Endothelial cell of umbilical vein (primary cell): Measurements from ENCODE around the gene WNT8B. TPM values are rescaled to one million over a fixed set of nuclear protein-coding genes. Genes with fewer than 3 reads are reported as not detected.

Experiments
- BruUV-seq: library from RNA; stranded (reverse); fragments of 400-500 nt; replicated peaks from 2 replicates; lab custom pipeline; 2021; lab: Mats Ljungman, UMichigan
- CTCF ChIA-PET: fragments of 300-600, 350-600 bp; sonication (Branson Sonifier 250); formaldehyde crosslinking; loops from one replicate; lab custom pipeline; 2021; ENCODE audit warnings: antibody characterized with exemption, inconsistent platforms; lab: Charles Lee
- POLR2A ChIA-PET: fragments of 300-600, 350-600 bp; sonication (Branson Sonifier 250); formaldehyde crosslinking; loops from one replicate; lab custom pipeline; 2021; ENCODE audit warnings: antibody characterized with exemption, inconsistent platforms; lab: Charles Lee
- DNase-seq: peaks from one replicate; pipeline ENCODE4 v3.0.0-alpha.2; 2011; ENCODE audit warnings: low read depth, low spot score
- FAIRE-seq: peaks from 2 replicates; lab custom pipeline; 2011; peaks lifted over from hg19 to GRCh38; lab: Jason Lieb, UNC
- H2AFZ ChIP-seq: 2 replicates; pipeline ENCODE4 v1.6.0; 2012; ENCODE audit warnings: low read depth, low read length, control low read depth, inconsistent platforms
- H3K27ac ChIP-seq: 2 replicates; pipeline ENCODE4 v1.5.1; 2011; ENCODE audit warnings: low read depth, mild to moderate bottlenecking, control low read depth, low read length, moderate library complexity; ENCODE audit not compliant: insufficient read depth
- H3K27me3 ChIP-seq, 2 experiments: 2 replicates each; pipeline versions ENCODE4 v1.6.0 to v1.6.1; 2011; ENCODE audit warnings: low read length in 2 of 2, mixed read lengths in 1 of 2; ENCODE audit not compliant: control insufficient read depth in 2 of 2, insufficient read depth in 2 of 2
- H3K36me3 ChIP-seq, 2 experiments: 2 replicates in 1 of 2; 3 replicates in 1 of 2; pipeline ENCODE4 v1.5.1; 2011; ENCODE audit warnings: low read length in 2 of 2, mild to moderate bottlenecking in 1 of 2, moderate library complexity in 1 of 2; ENCODE audit not compliant: control insufficient read depth in 2 of 2, insufficient read depth in 2 of 2; ENCODE audit errors: extremely low read depth in 1 of 2
- H3K4me1 ChIP-seq: 3 replicates; pipeline ENCODE4 v1.5.1; 2011; ENCODE audit warnings: mild to moderate bottlenecking, low read length; ENCODE audit not compliant: control insufficient read depth, insufficient read depth; ENCODE audit errors: extremely low read depth
- H3K4me2 ChIP-seq: 2 replicates; pipeline ENCODE4 v1.6.1; 2011; ENCODE audit warnings: low read length, control low read depth, mixed read lengths; ENCODE audit not compliant: insufficient read depth
- H3K4me3 ChIP-seq, 3 experiments: fragments of 200-600 bp in 1 of 3; sonication (generic), shearing (Covaris generic) in 1 of 3; replicated peaks in 1 of 3; 2 replicates each; pipeline ENCODE4 v1.5.1; 2011 to 2016; ENCODE audit warnings: control low read depth in 3 of 3, low read length in 3 of 3, mild to moderate bottlenecking in 2 of 3, inconsistent platforms in 1 of 3, low read depth in 1 of 3, moderate library complexity in 1 of 3; ENCODE audit not compliant: insufficient read depth in 1 of 3
- H3K79me2 ChIP-seq: 2 replicates; pipeline ENCODE4 v1.6.0; 2012; ENCODE audit warnings: low read length, inconsistent platforms; ENCODE audit not compliant: control insufficient read depth, insufficient read depth
- H3K9ac ChIP-seq: replicated peaks from 2 replicates; pipeline ENCODE3; 2011; ENCODE audit warnings: low read length, control low read depth; ENCODE audit not compliant: insufficient read depth; ENCODE audit errors: extremely low read depth
- H3K9me1 ChIP-seq: replicated peaks from 3 replicates; pipeline ENCODE4 v1.6.0; 2011; ENCODE audit warnings: mild to moderate bottlenecking, low read length; ENCODE audit not compliant: control insufficient read depth, insufficient read depth; ENCODE audit errors: extremely low read depth
- H3K9me3 ChIP-seq: replicated peaks from 2 replicates; pipeline ENCODE4 v1.5.1; 2012; ENCODE audit warnings: low read length, inconsistent platforms; ENCODE audit not compliant: control insufficient read depth, insufficient read depth
- H4K20me1 ChIP-seq: replicated peaks from 2 replicates; pipeline ENCODE3; 2011; ENCODE audit warnings: mild to moderate bottlenecking, low read length; ENCODE audit not compliant: control insufficient read depth, insufficient read depth; ENCODE audit errors: extremely low read depth
- CTCF ChIP-seq, 2 donors: IDR thresholded peaks; 1 replicate in 1 of 2; 2 replicates in 1 of 2; pipeline ENCODE4 v1.5.1; 2011; ENCODE audit warnings: low read length in 2 of 2, mild to moderate bottlenecking in 2 of 2, moderate library complexity in 2 of 2, control low read depth in 1 of 2, inconsistent platforms in 1 of 2, low read depth in 1 of 2; ENCODE audit not compliant: insufficient read depth in 1 of 2; ENCODE audit errors: extremely low read depth in 1 of 2
- EZH2 ChIP-seq: IDR thresholded peaks from 2 replicates; pipeline ENCODE4 v1.6.1; 2012; ENCODE audit warnings: borderline replicate concordance, low read depth, mild to moderate bottlenecking, moderate library complexity, low read length, inconsistent platforms; ENCODE audit not compliant: severe bottlenecking
- GATA2 ChIP-seq: IDR thresholded peaks from 2 replicates; pipeline ENCODE4 v1.7.0; 2011; ENCODE audit warnings: low read depth, mild to moderate bottlenecking, moderate library complexity, mixed read lengths, low read length; ENCODE audit not compliant: insufficient read length, insufficient read depth
- JUN ChIP-seq: IDR thresholded peaks from 2 replicates; pipeline ENCODE4 v1.6.1; 2011; ENCODE audit warnings: borderline replicate concordance, low read depth; ENCODE audit not compliant: insufficient read length, insufficient read depth
- MAX ChIP-seq: IDR thresholded peaks from 2 replicates; pipeline ENCODE4 v1.6.1; 2011; ENCODE audit not compliant: insufficient read depth, insufficient read length
- POLR2AphosphoS5 ChIP-seq: IDR thresholded peaks from 2 replicates; pipeline ENCODE4 v1.6.1; 2012; ENCODE audit warnings: low read depth, mild to moderate bottlenecking, control low read depth, low read length, moderate library complexity; ENCODE audit not compliant: insufficient read depth
- dilution Hi-C: fragments of 300-500 bp; cut with MboI; formaldehyde crosslinking; loops from one replicate; pipeline ENCODE4 v1.15.0; 2019; ENCODE audit warnings: low sequenced_read_pairs; ENCODE audit not compliant: extremely low pct_ligation_motif_present
- intact Hi-C: fragments of 100-400 bp; cut with micrococcal nuclease; formaldehyde crosslinking; loops from one replicate; pipeline ENCODE4 v1.10.0; 2022
- polyA plus RNA-seq, 4 experiments: library from polyadenylated mRNA; depleted of rRNA in 3 of 4; stranded (reverse) in 3 of 4; unstranded in 1 of 4; fragments of >200 nt; gene quantifications; 2 replicates each; pipeline versions ENCODE4 v1.2.1 to v1.2.3, GENCODE V29; 2011 to 2012; ENCODE audit warnings: missing spikeins in 1 of 4
- total RNA-seq: library from RNA; stranded (reverse); gene quantifications from 2 replicates; pipeline ENCODE4 v1.2.3, GENCODE V29; 2021

Gene WNT8B
- total and polyA plus RNA-seq, 2 donors (not counting 3 experiments of a cell fraction or from before 2014, with no cell fraction given), result not detected

GRCh38 chr10:100496567-100496966 lies 33.8 kb downstream of the WNT8B start:
- DNase-seq, result no peak
- no TSS peak for BruUV-seq
- H2AFZ ChIP-seq, result no peak overlapping the region
- H3K9me1 ChIP-seq, result no peaks in the 10 kb centered on the region
- CTCF ChIA-PET, result interaction anchor here (0.9 to 4.3 kb wide), 5 partner anchors 8 to 22 kb away, joined by 3 to 37 read pairs (median 11); no protein-coding TSS in a partner anchor
- no peak for FAIRE-seq
- no peak overlapping the region for H3K9ac ChIP-seq
- no peak overlapping the region for H3K4me3 ChIP-seq
- no peaks in the 10 kb centered on the region for H3K79me2 ChIP-seq
- no peaks in the 10 kb centered on the region for H4K20me1 ChIP-seq
- intact Hi-C loops (no loop called here), dilution Hi-C loops (loop anchor here (10.0 kb wide), 1 partner anchor 62 kb away; no protein-coding TSS in a partner anchor)
- TF ChIP-seq CTCF (IDR thresholded peaks at IDR 0.05; ENCODE audit: extremely low read depth in 1 of 2, insufficient read depth in 1 of 2, low read depth in 1 of 2, low read length in 2 of 2) (no peak), EZH2 (no peak), GATA2 (no peak), POLR2AphosphoS5 (no peak), MAX (no peak), JUN (no peak)
- no peak overlapping the region for H3K4me2 ChIP-seq
- no peaks in the 10 kb centered on the region for H3K27me3 ChIP-seq
- peaks cover 0 to 8% of the 10 kb centered on the region in 2 experiments for H3K36me3 ChIP-seq
- no peaks in the 10 kb centered on the region for H3K9me3 ChIP-seq
- POLR2A ChIA-PET, result no interaction called here
- no peaks in the 10 kb centered on the region for H3K4me1 ChIP-seq
- no peak overlapping the region for H3K27ac ChIP-seq
